GM19324 (cell line): ENCODE measurements around the gene ELOVL6.
A peak's percentile ranks its signal among the peaks of the same experiment; 100 is the strongest.
"Not testable (repeated sequence)": the region's sequence is repeated elsewhere in the genome, so short reads cannot be mapped to it uniquely, and the experiment has no call there.

Experiments
- ATAC-seq: cut with Tn5 transposase; IDR thresholded peaks from one replicate; pipeline ENCODE4 v1.9.1; 2021; ENCODE audit warnings: mild to moderate bottlenecking, moderate library complexity; ENCODE audit not compliant: unreplicated experiment, low FRiP score

Gene ELOVL6

DNA sequence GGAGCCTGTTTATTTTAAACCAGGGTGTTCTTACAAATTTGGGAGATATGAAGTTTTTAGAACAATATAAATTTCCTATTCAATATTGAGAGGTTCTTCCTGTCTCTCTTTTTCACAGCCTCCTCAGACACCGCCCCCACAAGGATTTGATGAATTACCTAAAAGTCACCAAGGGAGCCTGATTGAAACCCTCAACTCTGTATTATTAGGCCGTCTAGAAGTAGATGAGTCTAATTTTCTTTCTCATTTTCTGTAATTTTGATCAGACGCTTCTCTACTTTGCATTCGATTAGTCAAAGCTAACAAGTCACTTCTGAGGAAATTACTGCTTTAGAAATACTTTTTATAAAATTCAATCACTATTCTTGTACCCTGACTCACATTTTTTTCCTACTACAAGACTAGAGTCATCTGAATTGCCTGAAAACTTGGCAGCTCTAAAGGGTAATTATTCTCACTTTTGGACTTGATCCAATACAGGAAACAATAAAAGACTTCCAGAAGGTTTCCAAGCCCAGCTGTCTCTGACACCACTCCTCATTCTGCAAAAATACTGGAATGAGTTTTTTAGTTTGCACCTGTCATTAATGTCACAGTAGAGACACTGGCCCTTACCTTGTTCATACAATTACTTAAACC is 111.2 kb downstream of the ELOVL6 start:
- ATAC-seq: no peak

DNA sequence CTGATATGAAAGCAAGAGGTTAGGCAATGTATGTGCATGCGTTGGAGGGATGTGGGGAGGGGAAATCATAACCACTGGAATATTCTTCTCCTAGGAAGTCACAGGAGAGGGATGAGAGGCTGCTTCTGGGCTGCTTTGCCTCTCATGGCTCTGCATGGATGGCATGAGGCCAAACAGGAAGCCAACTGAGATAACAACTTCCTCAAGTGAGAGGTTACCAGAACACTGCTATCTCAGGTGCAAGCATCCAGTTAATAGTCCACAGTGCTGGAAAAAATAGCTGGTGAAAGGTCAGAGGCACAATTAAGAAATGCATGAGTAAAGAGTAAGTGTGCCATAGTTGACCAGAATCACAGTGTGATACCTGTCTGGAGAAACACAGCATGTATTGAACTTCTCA is 113.3 kb downstream of the ELOVL6 start:
- ATAC-seq: peak; percentile 57

DNA sequence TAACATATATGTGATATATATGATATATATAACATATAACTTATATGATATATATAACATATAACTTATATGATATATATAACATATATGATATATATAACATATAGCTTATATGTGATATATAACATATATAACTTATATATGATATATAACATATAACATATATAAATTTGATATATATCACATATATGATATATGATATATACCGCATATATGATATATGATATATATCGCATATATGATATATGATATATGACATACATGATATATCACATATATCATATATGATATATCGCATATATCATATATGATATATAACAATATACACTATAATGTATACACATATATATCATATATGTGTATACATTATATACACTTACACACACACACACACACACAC is 114.3 kb downstream of the ELOVL6 start:
- no peak for ATAC-seq

DNA sequence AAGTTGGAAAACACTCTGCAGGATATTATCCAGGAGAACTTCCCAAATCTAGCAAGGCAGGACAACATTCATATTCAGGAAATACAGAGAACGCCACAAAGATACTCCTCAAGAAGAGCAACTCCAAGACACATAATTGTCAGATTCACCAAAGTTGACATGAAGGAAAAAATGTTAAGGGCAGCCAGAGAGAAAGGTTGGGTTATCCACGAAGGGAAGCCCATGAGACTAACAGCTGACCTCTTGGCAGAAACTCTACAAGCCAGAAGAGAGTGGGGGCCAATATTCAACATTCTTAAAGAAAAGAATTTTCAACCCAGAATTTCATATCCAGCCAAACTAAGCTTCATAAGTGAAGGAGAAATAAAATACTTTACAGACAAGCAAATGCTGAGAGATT is 120.3 kb downstream of the ELOVL6 start:
- ATAC-seq: not testable (repeated sequence)

DNA sequence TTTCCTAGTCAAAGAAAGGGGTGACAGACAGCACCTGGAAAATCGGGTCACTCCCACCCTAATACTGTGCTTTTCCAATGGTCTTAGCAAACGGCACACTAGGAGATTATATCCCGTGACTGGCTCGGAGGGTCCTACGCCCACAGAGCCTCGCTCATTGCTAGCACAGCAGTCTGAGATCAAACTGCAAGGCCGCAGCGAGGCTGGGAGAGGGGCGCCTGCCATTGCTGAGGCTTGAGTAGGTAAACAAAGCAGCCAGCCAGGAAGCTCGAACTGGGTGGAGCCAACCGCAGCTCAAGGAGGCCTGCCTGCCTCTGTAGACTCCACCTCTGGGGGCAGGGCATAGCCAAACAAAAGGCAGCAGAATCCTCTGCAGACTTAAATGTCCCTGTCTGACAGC is 121.6 kb downstream of the ELOVL6 start:
- ATAC-seq: not testable (repeated sequence)

DNA sequence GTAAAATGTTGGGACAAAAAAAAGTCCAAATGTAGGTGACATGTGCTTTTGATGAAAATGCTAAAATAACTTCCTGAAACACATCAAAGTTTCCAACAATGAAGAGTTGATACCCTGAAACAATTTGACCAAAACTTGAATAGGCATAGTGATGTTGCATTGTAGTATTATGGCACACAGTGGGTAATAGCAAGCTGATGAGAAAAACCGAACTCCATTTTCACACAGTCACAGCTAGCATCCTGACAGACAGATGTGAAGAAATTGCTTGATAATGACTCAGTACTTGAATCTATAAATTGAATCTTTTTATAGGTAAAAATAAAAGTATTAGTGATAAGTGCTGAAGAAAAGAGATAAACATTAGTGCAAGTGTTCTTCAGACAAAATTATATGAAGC is 122.5 kb downstream of the ELOVL6 start:
- ATAC-seq: no peak

DNA sequence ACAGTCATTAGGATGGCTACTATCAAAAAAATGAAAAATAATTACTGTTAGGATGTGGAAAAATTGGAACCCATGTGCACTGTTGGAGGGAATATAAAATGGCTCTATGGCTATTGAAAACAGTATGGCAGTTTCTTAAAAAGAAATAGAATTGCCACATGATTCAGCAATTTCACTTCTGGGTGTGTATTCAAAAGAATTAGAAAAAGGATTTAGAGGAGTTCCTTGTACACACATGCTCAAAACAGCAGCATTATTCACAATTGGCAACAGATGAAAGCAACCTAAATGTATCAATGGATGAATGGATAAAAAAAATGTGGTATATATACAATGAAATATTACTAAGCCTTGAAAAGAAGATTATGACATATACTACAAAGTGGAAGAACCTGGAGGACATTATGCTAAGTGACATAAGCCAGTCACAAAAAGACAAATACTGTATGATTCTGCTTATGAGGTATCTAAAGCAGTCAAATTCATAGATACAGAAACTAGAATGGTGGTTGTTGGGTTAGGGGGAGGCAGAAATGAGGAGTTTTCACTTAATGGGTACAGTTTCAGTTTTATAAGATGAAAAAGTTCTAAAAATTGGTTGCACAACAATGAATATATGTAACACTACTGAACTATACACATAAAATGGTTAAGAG is 123.2 kb downstream of the ELOVL6 start:
- no peak for ATAC-seq

DNA sequence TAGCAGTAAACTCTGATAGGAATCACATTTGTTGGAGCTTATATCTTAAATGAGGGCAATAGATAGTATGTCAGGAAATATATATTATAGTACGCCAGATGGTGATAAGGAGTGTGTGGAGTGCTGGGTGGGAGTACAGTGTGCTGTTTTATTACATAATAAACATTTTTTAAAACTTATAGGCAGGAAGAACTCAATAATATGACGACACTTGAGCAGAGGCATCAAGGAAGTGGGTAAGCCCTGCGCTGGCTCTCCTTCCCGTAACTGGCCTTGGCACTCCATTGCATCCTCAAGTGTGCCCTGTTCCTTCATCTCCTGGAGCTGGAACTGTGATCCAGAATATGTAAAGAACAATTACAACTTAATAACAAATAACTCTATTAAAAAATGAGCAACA is 123.8 kb downstream of the ELOVL6 start:
- no peak for ATAC-seq

DNA sequence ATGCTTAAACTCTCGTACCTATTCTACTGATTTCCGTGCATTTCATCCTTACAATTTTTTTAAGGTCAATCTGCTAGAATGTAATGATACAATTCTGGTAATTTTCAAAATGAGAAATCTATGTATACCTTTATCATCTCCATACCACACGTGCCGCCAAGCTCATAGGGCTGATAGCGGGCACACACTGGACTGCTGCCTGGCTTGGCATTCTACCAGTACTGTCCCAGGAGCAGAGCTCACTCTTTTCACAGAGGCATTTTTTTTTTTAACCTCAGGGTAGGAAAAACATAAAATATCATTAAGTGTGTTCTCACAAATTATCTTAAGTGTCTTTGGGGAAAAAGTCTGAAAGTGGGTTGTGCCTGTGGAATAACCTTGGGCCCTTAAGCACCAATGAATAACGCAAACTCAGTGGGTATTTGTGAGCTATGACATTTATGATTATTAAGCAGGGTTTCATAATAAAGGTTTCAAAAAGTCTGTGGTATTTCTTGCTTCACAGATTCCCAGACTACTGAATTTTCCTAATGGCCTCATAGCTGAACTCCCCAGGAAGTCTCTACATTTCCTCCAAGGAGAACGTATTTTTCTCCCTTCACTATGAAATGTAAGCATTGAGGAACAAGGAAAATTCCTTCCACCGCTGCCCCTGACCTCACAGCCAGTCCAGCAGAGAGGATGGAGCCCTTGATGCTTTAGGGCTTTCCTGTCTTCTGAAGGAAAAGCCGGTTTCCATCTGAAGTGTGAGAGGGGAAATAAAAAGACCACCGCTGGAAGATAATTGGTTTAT is 125.2 kb downstream of the ELOVL6 start:
- no peak for ATAC-seq

DNA sequence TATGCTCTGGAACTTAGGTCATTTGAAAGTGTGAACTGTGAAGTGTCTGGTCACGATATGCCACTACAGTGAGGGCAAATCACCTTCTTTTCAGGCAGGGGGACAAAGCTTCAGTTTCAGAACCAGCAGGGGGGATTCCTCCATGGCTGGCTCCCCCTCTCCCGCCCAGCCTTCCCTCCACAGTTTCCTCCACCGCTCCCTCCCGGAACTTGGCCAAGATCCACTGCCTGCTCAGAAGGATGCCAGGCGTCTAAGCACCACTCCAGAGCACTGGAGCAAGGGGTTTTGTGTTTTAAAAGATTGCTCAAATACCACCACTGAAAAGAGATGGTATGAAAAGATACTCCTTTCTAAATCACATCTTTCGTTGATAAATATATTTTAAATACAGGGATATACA is 126.9 kb downstream of the ELOVL6 start:
- no peak for ATAC-seq

DNA sequence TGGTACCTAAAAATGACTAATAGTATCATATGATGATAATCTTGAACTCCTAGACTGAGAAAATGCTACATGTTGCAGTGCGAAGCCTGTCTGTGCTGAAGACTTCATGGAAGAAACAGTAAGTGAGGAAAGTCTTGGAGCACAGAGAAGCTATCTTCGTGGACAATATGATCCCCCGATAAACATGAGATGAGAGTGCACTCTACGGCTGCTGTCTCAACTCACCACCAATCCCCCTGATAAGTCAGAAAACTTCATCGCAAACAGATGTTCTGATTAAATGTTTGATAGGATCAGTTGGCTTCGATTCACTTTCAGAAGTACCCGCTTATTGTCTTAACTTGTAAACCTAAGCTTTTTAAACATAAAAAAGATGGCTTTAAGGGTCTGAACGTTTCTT is 130.2 kb downstream of the ELOVL6 start:
- ATAC-seq: no peak

DNA sequence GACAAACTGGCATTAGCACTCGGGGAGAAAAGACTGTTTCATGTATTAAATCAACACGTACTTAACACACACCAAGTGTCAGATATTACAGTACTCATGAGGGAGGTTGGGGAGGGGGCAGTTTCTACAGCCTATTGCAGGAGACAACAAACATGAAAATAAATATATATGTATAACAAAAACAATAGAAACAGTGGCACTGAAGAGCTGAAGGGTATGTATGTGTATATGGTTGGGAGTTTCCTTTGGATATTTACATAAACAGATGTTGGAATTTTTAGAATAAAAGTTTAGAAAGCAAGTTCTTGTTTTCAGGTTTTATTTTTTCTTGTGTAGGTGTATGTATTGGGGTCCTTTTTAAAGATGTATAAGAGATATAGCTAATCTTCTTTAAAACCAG is 133.5 kb downstream of the ELOVL6 start:
- ATAC-seq: no peak

DNA sequence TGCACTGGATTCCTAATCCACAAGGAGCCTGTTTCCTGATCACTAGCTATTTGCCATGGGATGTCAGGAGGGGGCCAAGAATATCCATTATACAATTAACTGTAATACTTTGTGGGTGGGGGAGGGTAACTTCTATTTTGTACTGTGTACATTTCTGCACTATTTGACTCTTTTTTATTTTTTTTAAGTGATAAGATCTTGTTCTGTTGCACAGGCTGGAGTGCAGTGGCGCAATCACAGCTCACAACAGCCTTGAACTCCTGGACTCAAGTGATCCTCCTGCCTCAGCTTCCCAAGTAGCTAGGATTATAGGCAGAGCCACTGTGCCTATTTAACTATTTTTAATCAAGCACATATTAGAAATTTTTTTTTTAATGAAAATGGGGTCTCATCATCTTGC is 134.1 kb downstream of the ELOVL6 start:
- no peak for ATAC-seq

DNA sequence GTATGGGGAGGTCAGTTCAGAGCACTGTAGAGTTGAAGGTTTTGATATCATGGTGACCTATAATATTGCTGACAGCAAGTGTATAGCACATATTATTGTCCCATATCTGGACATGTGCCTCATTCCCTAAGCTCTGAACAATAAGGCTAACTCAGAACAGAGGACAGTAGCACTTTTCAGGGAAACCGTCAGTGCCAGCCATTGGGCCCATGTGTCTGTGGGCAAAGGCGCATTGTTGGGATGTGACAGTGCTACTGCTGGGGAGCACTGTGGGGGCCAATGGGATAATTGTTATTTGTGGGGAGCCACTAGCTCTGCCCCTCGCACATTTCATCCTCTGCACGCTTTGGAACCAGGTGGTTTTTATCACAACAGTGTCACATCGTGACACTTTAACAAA is 136.2 kb downstream of the ELOVL6 start:
- no peak for ATAC-seq

DNA sequence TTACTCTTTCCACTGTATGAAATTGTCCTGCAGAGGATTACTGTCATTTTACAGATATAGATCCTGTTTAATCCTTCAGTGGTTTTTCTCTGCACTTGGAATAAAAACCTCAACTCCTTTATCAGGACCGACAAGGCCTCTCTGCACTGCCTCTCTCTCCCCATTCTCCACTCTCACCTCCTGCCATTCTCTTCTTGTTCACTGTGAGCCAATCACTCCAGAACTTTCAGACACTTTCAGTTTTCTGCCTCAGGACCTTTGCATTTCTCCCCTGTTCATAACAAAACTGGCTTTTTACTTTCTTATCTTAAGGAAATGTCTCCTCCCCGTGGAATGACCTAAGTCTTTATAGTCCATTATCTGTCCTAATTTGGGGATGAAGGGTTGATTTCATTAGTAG is 137.3 kb downstream of the ELOVL6 start:
- no peak for ATAC-seq

DNA sequence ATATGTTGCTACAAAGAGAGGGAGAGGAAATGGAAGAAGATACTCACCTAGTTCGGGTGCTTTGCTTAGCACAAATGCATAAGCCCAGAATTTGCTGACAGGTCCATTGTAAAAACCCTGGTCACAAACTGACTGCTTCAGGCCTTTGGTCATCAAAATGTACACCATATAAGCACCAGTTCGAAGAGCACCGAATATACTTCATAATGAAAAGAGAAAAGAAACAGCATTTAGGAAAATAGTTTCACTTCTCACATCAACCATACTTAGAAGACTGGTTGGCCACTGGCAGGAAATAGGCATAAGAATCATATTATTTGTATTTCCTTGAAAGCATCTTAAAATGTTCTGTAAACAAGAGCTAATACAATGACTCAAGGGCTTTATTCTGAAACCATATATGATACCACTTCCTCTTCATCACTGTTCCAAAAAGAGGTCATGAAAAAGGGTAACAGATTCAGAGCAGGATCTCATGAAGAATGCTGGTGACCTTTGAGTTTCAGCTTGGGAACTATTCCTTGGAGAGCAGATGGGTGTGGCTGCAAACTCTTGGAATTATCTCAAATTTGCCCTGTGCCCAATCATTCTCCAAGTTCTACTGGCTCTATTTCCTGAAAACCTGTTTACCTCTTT is 138.7 kb downstream of the ELOVL6 start:
- peak; percentile 51 for ATAC-seq

DNA sequence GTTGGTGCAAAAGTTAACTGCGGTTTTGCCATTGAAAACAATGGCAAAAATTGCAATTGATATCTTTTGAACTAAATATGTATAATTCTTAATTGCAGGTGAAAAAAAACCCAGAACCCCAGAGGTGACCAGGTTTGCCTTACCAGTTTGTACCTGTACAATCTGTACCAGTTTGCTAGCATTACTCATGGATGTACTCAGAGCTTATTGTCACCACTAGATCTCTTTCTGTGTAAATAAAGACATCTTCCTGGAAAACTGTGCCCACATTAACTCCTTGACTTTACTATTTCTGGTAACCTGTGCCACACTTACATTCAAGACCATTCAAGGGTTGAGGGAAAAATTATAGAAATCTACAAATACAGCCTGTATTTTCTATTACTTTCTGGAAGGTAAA is 139.7 kb downstream of the ELOVL6 start:
- no peak for ATAC-seq

DNA sequence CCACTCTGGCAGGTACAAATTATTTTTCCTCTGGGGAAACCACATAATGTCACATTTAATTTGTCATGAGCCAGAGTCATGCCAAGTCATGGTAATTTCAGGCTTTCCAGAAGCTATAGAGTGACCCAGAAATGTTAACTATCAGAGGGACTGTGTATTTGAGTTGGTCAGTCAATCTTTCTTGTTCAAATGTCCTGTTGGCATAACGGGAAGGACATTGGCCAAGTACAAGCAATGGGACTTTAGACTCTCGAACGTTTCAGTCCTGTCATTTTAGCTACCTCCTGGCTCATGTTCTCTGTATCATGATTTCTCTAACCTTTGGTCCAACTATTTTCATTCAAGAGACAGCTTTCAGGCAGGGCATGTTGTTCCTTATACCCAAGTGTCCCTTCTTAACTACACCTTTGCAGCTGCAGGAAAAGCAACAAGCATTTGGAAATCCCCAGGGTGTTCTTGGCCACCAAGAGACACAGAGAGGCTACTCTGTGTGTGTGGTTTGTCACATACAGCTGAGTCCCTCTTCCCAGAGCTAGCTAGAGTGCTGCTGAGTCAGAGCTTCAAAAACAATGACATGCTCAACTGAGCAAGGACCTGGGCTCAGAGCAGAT is 143.2 kb downstream of the ELOVL6 start:
- peak; percentile 66 for ATAC-seq

DNA sequence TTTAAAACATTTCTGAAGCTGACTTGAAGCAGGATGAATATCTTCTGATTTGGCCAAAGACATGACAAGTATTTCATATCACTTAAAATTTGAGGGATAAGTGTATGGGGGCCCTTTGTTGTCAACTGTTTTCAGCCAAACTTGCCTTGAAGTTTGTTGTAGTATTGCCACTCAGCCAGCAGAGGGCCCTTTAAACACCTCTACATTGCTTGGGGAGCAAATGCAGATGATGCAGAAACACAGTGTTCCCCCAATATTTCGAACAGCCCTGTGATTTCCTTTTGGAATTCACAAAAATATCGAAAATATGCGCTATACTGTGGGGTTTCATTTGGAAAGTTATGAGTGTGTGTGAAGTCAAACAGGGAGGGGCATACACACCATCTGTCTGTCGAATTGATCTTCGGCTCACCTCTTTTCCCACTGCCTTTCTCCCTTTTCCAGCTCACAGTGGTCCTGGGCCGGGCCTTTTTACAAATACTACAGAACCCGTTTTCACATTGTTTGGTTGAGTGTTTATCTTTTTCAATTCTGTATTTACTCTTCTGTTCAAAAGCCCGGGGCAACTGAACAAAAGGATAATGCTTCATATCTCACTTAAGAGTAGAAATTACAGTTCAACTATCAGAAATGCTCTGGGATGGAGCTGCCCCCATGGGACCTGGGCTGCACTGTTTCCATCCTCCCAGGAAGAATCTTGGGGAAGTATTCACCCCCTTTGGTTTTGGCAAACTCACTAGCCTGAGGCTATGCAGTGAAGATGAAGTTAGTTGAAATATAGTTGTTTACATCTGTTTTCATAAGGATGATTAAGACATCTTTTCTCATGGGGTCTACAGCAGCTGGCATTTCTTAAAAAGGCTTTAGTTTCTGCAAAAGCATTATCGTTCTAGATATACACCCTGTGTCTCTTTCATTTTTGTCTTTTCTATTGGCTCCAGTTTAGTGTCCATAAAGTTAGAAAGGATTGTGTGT is 148.2 kb downstream of the ELOVL6 start:
- ATAC-seq: no peak

DNA sequence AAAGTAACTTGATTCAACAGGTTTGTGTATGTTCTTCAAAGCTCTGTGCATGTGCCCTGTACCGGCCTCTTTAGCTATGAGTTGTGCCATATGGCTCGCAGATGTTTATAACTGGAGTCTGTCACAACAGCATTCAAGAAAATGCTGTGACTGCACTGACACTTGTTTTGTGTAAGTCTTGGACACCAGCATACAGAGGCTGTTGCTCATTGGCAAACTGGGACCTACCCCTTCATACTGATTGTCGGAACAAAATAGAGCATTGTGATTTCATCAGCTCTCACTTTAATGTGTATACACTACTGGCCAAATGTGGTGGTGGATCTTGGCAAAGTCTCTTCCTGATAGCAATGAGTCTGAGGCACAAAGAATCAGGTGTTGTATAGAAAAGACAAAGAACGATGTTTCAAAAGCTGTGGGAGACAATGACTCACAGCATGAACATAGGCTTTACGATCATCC is 151.8 kb downstream of the ELOVL6 start:
- no peak for ATAC-seq
